Endometrial microvascular endothelial cells (primary cell): Measurements from ENCODE around the gene UNK. TPM values are rescaled to one million over a fixed set of nuclear protein-coding genes. Genes with fewer than 3 reads are reported as not detected.
"Not testable (repeated sequence)": the region's sequence is repeated elsewhere in the genome, so short reads cannot be mapped to it uniquely, and the experiment has no call there.

Source experiments
- in situ Hi-C: cut with HindIII; loops from 2 replicates; pipeline ENCODE4 v1.10.0; 2017; ENCODE audit warnings: low sequenced_read_pairs, low pct_unique_long_range_greater_than_20kb; ENCODE audit errors: inconsistent ontology term
- total RNA-seq: library from RNA; depleted of rRNA; stranded (reverse); fragments of >200 nt; gene quantifications from one replicate; pipeline ENCODE4 v1.2.3, GENCODE V29; 2015; ENCODE audit errors: inconsistent ontology term

Gene UNK
- total RNA-seq, 1 donor from 2014 or later = 53.0 TPM

GRCh38 chr17:75752802-75753513 is 31.6 kb upstream of the UNK start:
- in situ Hi-C loops = no loop called here

- in situ Hi-C loops = no loop called here
These were observed 30.9 kb upstream of the UNK start for GRCh38 chr17:75753514-75754377.

DNA sequence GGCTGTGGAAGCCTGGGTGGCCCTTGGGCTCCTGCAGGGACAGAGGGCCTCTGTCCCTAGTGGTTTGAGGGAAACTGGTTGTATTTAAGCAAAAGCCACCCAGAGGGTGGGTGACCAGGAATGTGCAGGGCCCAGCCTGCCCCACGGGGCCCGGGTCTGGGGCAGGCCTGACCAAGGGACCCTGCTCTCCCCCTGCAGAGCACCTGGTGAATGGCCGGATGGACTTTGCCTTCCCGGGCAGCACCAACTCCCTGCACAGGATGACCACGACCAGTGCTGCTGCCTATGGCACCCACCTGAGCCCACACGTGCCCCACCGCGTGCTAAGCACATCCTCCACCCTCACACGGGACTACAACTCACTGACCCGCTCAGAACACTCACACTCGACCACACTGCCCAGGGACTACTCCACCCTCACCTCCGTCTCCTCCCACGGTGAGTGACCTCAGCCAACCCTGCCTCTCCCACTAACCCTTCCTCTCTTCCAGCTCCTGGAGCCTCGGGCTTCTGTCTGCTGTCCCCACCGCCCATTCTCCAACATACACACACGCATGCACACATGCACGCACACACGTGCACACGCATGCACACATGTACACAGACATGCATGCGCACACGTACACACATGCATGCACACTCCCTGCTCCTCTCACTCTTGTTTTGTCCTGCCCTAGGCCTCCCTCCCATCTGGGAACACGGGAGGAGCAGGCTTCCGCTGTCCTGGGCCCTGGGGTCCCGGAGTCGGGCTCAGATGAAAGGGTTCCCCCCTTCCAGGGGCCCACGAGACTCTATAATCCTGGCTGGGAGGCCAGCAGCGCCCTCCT is 30.0 kb upstream of the UNK start:
- in situ Hi-C loops = no loop called here

GRCh38 chr17:75755205-75755901 is 29.3 kb upstream of the UNK start:
- in situ Hi-C loops = no loop called here

DNA sequence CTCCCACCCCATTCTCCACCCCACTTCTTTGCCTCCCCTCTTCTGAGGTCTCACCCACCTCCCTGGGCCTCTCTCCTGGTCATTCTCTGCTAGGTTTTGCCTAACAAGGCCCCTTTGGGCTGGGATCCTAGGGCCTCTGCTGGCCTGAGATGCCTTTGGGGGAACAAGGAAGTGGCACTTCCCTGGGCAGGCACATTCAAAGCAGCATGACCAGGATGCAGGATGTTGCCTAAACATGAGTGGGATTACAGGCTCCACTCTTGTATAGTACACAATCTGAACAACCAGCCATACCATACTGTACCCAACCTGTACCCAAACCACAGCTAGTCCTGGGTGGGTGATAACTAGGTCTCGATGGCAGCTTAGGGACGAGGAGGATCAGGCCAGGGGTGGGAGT is 28.6 kb upstream of the UNK start:
- in situ Hi-C loops = no loop called here

DNA sequence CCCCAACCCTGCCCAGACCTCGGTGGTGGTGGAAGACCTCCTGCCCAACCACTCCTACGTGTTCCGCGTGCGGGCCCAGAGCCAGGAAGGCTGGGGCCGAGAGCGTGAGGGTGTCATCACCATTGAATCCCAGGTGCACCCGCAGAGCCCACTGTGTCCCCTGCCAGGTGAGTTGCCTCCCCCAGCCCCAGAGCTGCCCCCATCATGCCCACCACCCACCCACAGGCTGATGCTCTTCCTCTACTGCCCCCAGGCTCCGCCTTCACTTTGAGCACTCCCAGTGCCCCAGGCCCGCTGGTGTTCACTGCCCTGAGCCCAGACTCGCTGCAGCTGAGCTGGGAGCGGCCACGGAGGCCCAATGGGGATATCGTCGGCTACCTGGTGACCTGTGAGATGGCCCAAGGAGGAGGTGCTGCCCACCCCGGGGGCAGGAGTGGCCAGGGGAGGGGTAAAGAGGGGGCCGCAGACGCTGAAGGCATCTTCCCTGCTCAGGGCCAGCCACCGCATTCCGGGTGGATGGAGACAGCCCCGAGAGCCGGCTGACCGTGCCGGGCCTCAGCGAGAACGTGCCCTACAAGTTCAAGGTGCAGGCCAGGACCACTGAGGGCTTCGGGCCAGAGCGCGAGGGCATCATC is 28.0 kb upstream of the UNK start:
- in situ Hi-C loops = no loop called here

DNA sequence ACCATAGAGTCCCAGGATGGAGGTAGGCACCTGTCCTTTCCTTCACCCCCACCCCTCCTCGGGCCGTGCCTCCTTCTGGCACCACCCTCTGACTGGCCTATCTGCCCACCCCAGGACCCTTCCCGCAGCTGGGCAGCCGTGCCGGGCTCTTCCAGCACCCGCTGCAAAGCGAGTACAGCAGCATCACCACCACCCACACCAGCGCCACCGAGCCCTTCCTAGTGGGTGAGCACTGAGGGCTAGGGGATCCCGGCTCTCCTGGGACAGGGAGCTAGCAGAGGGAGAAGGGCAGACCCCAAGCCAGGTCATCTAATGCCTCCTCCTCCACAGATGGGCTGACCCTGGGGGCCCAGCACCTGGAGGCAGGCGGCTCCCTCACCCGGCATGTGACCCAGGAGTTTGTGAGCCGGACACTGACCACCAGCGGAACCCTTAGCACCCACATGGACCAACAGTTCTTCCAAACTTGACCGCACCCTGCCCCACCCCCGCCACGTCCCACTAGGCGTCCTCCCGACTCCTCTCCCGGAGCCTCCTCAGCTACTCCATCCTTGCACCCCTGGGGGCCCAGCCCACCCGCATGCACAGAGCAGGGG is 27.4 kb upstream of the UNK start:
- in situ Hi-C loops = no loop called here

DNA sequence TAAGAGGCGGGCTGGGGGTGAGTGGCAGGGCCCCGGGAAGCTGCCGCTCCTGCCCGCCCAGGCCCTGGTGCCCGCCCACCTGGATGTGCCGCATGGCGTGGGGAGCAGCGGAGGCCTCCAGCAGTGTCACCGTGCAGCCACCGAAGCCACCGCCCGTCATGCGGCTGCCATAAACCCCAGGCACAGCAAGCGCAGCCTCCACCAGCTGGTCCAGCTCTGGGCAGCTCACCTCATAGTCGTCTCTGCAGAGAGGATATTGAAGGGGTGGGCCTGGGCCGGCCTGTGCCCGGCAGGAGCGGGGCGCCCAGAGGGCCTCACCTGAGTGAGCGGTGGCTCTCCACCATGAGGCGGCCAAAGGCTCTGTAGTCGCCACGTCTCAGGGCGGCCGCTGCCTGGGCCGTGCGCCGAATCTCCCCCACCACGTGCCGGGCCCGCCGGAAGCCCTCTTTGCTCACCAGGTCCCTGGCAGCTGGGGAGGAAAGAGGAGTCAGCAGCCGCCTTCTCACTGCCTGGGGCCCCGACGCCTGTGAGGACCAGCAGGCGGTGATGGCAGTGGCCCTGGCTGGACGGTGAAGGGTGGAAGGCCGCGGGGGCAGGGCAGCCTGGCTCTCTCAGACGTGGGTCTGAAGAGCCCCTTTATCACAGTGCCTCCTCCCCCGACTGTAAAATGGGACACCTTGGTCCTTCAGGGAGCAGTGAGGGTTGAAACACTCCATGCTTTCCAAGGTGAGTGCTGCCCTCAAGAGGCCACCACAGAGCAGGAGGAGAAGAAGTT is 26.3 kb upstream of the UNK start:
- in situ Hi-C loops = no loop called here

- in situ Hi-C loops = no loop called here
These were observed 25.1 kb upstream of the UNK start for GRCh38 chr17:75759457-75759856.

- in situ Hi-C loops = not testable (repeated sequence)
These were observed 24.5 kb upstream of the UNK start for GRCh38 chr17:75759978-75760640.

DNA sequence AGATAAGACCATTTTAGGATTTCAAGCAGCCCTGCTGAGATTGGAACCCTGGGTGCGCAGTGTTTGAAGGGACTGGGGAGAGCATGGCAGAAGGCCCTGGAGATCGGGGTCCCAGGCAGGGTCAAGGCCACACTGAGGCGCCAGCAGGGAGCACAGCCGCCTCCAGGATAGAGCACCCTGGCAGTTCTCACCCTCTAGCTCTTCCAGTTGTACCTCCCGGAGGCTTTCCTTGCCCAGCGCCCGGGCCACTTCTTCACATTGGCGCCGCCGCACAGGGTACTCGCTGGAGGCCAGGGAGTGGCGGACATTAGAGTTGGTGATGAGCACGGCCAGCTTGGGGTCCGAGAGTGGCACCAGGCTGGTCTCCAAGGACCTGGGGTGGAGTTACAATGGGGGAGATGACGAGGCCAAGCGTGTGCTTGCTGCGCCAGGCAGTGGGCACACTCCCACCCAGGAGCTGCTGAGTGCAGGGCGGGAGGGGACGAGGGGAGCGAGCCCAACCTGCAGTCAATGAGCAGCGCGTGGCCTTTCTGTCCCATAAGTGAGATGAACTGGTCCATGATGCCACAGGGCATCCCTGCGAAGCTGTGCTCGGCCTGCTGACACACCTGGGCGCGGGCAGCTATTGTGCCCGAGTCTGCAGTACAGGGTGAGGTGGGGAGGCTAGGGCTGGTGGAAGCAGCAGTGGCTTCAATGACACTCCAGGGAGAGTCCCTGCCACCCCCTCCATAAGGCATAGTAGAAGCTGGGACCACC is 21.9 kb upstream of the UNK start:
- in situ Hi-C loops = no loop called here

- in situ Hi-C loops = no loop called here
These were observed 21.4 kb upstream of the UNK start for GRCh38 chr17:75763269-75763607.

DNA sequence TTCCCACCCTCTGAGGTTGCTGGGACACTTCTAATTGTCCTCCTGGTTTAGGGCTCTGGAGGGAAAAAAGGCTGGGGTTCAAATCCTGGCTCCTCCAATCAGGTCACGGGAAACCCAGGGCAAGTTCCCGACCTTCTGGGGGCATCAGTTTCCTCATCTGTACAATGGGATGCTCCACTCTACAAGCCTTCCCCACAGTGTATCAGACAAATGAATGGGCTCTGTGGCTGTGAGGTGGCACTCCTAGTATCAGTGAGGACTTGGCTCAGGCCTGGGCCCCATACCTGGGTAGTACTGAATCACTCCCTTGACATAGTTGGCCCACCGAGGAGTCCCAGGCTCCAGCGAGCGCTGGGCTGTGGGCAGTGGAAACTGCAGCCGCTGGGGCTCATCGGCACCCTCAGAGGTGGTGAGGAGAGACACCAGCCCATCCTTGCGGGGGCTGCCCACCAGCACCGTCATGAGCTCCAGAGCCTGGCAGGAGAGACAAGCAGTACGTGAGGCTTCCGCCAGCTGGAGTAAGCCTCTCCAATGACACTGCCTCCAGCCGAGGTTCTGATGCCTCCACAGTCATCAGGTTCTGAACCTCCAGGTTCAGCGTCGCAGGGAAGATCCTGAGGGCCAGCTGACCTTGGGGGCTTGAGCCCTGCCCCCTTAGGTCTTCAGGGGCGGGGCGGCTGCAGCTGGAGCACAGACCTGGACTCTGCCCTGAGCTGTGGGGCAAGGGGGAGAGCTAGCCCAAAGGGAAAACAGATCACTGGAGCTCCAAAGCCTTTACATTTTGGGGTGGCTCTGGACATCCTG is 20.8 kb upstream of the UNK start:
- in situ Hi-C loops = no loop called here

GRCh38 chr17:75764417-75764710 is 20.2 kb upstream of the UNK start:
- in situ Hi-C loops = no loop called here

DNA sequence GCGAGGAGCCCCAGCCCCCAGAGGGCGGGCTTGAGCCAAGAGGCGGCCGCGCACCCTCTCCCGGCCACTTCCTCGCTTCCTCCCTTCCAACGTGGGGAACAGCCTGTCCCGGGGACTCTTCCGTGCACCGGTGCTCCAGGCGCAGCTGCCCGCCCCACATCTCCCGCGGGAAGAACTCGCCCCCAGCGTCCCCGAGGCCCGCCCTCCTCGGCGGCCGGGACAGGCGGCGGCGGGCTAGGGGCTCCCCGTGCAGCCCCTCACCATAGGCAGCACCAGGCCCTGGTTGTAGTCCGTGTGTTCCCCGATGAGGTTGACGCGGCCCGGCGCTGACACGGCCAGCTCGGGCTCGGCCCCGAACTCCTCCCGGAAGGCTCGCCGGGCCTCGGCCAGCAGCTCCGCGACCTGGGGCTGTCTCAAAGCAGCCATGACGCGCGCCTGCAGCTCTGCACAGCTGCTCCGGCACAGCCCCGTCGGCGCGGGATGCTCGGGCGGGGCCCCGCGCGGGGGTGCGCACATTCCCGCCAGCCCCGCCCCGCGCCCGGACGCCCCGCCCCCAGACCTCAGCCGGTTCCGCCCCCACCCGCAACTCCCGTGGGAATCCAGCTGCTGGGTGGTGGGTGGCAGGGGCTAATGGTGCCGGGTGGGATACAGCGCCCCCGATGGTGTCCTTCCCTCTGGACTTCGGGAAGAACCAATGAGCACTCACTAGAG is 19.7 kb upstream of the UNK start, which contains the start of gene GALK1:
Gene GALK1 (minus strand): TSS at position 482 of the 711 bp plus-strand sequence. CDS start 56 bp downstream, at position 426.
- in situ Hi-C loops = no loop called here
